ENCODE data around the gene GLIS1.
A peak's percentile ranks its signal among the peaks of the same experiment; 100 is the strongest.

GLIS1 gene

GRCh38 chr1:53541761-53542550 is 197.0 kb downstream of the GLIS1 start:
- no peak for DNase-seq (ENCODE audit: low read depth)
- H3K4me3 ChIP-seq (ENCODE audit: low read depth, low read length), result no peak overlapping the region
- TF ChIP-seq, protein P1, sequence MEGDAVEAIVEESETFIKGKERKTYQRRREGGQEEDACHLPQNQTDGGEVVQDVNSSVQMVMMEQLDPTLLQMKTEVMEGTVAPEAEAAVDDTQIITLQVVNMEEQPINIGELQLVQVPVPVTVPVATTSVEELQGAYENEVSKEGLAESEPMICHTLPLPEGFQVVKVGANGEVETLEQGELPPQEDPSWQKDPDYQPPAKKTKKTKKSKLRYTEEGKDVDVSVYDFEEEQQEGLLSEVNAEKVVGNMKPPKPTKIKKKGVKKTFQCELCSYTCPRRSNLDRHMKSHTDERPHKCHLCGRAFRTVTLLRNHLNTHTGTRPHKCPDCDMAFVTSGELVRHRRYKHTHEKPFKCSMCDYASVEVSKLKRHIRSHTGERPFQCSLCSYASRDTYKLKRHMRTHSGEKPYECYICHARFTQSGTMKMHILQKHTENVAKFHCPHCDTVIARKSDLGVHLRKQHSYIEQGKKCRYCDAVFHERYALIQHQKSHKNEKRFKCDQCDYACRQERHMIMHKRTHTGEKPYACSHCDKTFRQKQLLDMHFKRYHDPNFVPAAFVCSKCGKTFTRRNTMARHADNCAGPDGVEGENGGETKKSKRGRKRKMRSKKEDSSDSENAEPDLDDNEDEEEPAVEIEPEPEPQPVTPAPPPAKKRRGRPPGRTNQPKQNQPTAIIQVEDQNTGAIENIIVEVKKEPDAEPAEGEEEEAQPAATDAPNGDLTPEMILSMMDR (IDR thresholded peaks at IDR 0.05; ENCODE audit: low read depth, low read length, missing control alignments), result peak; percentile 64

GRCh38 chr1:53541263-53541625 is 197.7 kb downstream of the GLIS1 start:
- no peak overlapping the region for H3K4me3 ChIP-seq (ENCODE audit: low read depth, low read length)
- DNase-seq (ENCODE audit: low read depth), result no peak
- TF ChIP-seq, protein P1 (IDR thresholded peaks at IDR 0.05; ENCODE audit: low read depth, low read length, missing control alignments), result no peak

- TF ChIP-seq, protein P1 (IDR thresholded peaks at IDR 0.05; ENCODE audit: low read depth, low read length, missing control alignments), result no peak
- no peak overlapping the region for H3K4me3 ChIP-seq (ENCODE audit: low read depth, low read length)
- DNase-seq (ENCODE audit: low read depth), result no peak
Measured at GRCh38 chr1:53540604-53541262, 198.2 kb downstream of the GLIS1 start.

DNA sequence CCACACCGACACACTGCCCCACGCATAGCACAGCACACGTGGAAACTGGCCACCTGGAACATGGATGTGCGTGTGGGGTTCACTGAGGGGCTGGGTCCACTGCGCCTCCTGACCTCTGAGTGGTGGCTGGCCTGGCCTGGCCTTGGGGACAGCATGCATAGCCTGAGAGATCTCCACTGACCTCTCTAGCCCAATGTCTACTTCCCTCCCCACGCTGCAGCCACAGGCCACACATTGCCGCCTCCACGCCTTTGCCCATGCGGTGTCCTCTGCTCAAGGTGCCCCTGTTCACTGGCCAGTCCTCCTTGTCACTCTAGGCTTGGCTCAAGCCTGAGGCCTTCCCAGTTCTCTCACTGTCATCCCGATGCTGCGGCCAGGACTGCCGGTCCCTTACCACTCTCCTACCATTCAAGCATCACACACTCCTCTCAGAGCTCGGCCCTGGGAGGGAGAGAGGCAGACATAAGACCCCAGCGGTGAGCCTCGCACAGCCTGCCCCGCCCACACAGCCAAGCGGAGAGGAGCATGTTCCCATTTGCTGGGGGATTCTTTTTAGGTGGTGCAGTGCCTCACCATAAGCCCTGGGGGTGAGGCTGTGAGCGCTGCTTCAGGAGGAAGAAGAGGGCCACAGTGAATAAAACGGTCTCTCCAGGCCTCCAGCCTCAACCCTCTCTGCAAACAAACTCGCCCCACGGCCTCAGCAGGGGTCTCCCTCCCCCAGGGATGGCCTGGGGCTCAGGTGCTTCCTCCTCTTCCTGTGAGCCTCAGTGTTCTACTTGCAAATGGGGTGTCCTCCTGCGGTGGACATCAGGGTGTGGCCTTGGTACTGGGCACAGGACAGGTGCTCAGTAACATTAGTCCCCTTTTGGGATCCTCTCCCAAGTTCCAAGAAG is 199.0 kb downstream of the GLIS1 start:
- TF ChIP-seq, protein P1 (IDR thresholded peaks at IDR 0.05; ENCODE audit: low read depth, low read length, missing control alignments), result no peak
- no peak overlapping the region for H3K4me3 ChIP-seq (ENCODE audit: low read depth, low read length)
- no peak for DNase-seq (ENCODE audit: low read depth)

DNA sequence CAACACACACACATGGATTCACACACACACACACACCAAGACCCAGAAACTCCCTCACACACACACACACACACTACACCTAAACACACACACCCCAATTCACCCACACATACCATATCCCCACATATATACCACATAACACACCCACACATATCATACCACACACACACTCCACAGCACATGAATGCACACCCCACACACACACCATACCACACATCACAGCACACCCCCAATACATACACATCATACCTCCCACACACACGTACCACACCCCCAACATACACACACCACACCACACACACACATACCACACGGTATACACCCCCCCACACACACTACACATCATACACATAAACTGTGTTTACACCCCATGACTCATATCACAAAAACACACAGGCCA is 199.7 kb downstream of the GLIS1 start:
- TF ChIP-seq, protein P1 (IDR thresholded peaks at IDR 0.05; ENCODE audit: low read depth, low read length, missing control alignments), result no peak
- no peak overlapping the region for H3K4me3 ChIP-seq (ENCODE audit: low read depth, low read length)
- DNase-seq (ENCODE audit: low read depth), result no peak

DNA sequence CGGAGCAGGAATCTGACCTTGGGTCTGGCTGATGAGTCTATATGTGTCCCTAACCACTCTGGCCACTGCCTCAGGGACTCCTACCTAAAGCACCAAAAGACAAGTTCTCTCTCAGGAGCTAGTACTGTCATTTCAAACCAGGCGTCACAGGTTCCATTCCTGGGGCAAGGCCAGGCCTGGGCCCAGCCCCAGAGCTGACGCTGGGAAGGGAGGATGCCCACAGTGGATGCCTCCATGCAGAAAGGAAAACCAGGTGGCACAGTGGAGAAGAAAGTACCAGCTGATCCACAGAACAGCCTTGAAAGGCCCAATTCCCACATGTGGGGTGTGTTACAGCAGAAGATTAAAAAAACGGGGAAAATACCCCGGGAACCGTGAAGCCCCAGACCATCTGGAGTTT is 202.4 kb downstream of the GLIS1 start:
- DNase-seq (ENCODE audit: low read depth), result no peak
- TF ChIP-seq, protein P1 (IDR thresholded peaks at IDR 0.05; ENCODE audit: low read depth, low read length, missing control alignments), result no peak
- no peak overlapping the region for H3K4me3 ChIP-seq (ENCODE audit: low read depth, low read length)
